ENCODE measurements around the gene MDFIC2.

DNA sequence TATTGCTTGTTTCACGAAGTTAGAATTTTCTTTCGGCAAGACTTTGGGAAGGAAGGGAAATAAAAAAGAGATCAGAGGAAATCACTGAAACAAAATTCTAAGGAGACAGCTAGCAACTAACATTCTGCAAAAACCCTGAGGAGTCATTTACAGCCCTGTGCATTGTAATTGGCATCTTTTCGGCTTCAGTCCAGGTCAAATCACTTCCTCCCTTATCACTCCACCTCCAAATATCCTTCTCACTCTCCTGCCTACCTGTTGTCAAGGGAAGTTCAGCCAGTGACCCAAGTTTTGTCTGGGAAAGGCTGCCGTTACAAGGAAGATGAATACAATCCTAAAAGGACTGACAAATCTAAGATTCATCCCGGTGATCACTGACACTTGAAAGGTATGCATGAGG is 39.6 kb downstream of the MDFIC2 start:
- TF ChIP-seq, protein P1, sequence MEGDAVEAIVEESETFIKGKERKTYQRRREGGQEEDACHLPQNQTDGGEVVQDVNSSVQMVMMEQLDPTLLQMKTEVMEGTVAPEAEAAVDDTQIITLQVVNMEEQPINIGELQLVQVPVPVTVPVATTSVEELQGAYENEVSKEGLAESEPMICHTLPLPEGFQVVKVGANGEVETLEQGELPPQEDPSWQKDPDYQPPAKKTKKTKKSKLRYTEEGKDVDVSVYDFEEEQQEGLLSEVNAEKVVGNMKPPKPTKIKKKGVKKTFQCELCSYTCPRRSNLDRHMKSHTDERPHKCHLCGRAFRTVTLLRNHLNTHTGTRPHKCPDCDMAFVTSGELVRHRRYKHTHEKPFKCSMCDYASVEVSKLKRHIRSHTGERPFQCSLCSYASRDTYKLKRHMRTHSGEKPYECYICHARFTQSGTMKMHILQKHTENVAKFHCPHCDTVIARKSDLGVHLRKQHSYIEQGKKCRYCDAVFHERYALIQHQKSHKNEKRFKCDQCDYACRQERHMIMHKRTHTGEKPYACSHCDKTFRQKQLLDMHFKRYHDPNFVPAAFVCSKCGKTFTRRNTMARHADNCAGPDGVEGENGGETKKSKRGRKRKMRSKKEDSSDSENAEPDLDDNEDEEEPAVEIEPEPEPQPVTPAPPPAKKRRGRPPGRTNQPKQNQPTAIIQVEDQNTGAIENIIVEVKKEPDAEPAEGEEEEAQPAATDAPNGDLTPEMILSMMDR (IDR thresholded peaks at IDR 0.05), result no peak
- TF ChIP-seq POLR2A (IDR thresholded peaks at IDR 0.05) (no peak), POLR2AphosphoS5 (IDR thresholded peaks at IDR 0.05; ENCODE audit: insufficient read depth in 1 of 2, low read depth in 1 of 2) (no peak)

All from vagina (tissue), 2 donors.